Testis (tissue), 3 donors: ENCODE results near the gene HDAC8. TPM values are rescaled to one million over a fixed set of nuclear protein-coding genes. Genes with fewer than 3 reads are reported as not detected.

Experiments
- DNase-seq: peaks from one replicate; pipeline ENCODE4 v3.0.0-alpha.2; 2019
- H3K27ac ChIP-seq, 2 donors: fragments of 200-600 bp; sonication (generic); one replicate each; pipeline ENCODE4 v1.5.1; 2019
- H3K27me3 ChIP-seq: fragments of 200-600 bp; sonication (generic); one replicate; pipeline ENCODE4 v1.5.1; 2019
- H3K36me3 ChIP-seq: fragments of 200-600 bp; sonication (generic); one replicate; pipeline ENCODE4 v1.5.1; 2017; ENCODE audit warnings: low read depth; ENCODE audit errors: missing control alignments
- H3K4me1 ChIP-seq: fragments of 200-600 bp; sonication (generic); one replicate; pipeline ENCODE4 v1.5.1; 2019
- H3K4me3 ChIP-seq, 2 donors: fragments of 200-600 bp; sonication (generic); one replicate each; pipeline ENCODE4 v1.5.1; 2017 to 2019
- H3K9me3 ChIP-seq: fragments of 200-600 bp; sonication (generic); one replicate; pipeline ENCODE4 v1.5.1; 2017
- POLR2A ChIP-seq: fragments of 450-650 bp; IDR thresholded peaks from one replicate; pipeline ENCODE4 v1.6.1; 2017; ENCODE audit warnings: antibody characterized with exemption, mild to moderate bottlenecking, moderate library complexity
- WGBS, 2 donors: methylation state at CpG; one replicate each; pipeline ENCODE4 v1.1.5; 2018; 5-methylcytosine and 5-hydroxymethylcytosine counted together
- intact Hi-C: fragments of 100-400 bp; cut with DNase I; formaldehyde crosslinking; loops from one replicate; pipeline ENCODE4 v1.15.1; 2023; ENCODE audit warnings: low total_unique reads
- polyA plus RNA-seq: library from polyadenylated mRNA; stranded (reverse); fragments of 350-450 nt; fragmentation: Illumina TruSeq; extraction: RNeasy Lipid Tissue Mini Kit (QIAGEN cat#74804); gene quantifications from one replicate; pipeline ENCODE4 v1.2.3, GENCODE V29; 2014; ENCODE audit warnings: low read depth, low replicate concordance; ENCODE audit not compliant: insufficient read depth
- total RNA-seq, 2 donors: library from RNA; depleted of rRNA; stranded (reverse); fragments of >200 nt; gene quantifications; one replicate each; pipeline ENCODE4 v1.2.3, GENCODE V29; 2016
- TF ChIP-seq, protein P1 (sequence below), 3 experiments: fragments of 450-650 bp in 2 of 3; fragments of 200-600 bp in 1 of 3; sonication (generic) in 1 of 3; IDR thresholded peaks; one replicate each; pipeline ENCODE4 v1.5.1; 2016 to 2019; ENCODE audit warnings: antibody characterized with exemption in 3 of 3, mild to moderate bottlenecking in 2 of 3, moderate library complexity in 1 of 3

Gene HDAC8
- total and polyA plus RNA-seq, 3 donors from 2014 or later = 8.3 to 30.3 (median 25.2) TPM

DNA sequence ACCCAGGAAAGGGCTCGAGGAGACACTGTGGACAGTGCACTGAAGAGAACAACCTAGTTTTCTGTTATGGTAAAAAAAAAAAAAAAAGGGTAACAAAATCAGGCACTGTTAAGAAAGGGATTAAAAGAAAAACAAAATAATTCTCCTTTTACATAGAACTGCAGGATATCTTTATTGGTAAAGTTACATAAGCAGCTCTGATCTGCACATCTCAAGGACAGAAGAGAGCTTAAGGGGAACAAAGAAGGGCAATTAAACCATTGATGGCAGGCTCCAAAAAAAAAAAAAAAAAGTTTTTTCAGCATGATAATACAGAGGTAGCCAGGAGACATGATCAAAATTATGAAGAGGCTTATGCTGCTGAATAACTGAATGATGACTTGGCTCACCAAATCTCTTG lies 85.0 kb downstream of the HDAC8 start:
- TF ChIP-seq, protein P1, sequence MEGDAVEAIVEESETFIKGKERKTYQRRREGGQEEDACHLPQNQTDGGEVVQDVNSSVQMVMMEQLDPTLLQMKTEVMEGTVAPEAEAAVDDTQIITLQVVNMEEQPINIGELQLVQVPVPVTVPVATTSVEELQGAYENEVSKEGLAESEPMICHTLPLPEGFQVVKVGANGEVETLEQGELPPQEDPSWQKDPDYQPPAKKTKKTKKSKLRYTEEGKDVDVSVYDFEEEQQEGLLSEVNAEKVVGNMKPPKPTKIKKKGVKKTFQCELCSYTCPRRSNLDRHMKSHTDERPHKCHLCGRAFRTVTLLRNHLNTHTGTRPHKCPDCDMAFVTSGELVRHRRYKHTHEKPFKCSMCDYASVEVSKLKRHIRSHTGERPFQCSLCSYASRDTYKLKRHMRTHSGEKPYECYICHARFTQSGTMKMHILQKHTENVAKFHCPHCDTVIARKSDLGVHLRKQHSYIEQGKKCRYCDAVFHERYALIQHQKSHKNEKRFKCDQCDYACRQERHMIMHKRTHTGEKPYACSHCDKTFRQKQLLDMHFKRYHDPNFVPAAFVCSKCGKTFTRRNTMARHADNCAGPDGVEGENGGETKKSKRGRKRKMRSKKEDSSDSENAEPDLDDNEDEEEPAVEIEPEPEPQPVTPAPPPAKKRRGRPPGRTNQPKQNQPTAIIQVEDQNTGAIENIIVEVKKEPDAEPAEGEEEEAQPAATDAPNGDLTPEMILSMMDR (IDR thresholded peaks at IDR 0.05) = no peak
- no peak for TF ChIP-seq POLR2A
- H3K4me1 ChIP-seq = no peaks in the 10 kb centered on the region
- H3K27me3 ChIP-seq = no peaks in the 10 kb centered on the region
- intact Hi-C loops = no loop called here
- no peak for DNase-seq
- no peaks in the 10 kb centered on the region for H3K9me3 ChIP-seq
- H3K4me3 ChIP-seq = no peak overlapping the region
- no peak overlapping the region for H3K27ac ChIP-seq
- 36 to 58% methylated on average over 1 of the region's 1 CpG for WGBS, 2 donors
- H3K36me3 ChIP-seq = no peaks in the 10 kb centered on the region

DNA sequence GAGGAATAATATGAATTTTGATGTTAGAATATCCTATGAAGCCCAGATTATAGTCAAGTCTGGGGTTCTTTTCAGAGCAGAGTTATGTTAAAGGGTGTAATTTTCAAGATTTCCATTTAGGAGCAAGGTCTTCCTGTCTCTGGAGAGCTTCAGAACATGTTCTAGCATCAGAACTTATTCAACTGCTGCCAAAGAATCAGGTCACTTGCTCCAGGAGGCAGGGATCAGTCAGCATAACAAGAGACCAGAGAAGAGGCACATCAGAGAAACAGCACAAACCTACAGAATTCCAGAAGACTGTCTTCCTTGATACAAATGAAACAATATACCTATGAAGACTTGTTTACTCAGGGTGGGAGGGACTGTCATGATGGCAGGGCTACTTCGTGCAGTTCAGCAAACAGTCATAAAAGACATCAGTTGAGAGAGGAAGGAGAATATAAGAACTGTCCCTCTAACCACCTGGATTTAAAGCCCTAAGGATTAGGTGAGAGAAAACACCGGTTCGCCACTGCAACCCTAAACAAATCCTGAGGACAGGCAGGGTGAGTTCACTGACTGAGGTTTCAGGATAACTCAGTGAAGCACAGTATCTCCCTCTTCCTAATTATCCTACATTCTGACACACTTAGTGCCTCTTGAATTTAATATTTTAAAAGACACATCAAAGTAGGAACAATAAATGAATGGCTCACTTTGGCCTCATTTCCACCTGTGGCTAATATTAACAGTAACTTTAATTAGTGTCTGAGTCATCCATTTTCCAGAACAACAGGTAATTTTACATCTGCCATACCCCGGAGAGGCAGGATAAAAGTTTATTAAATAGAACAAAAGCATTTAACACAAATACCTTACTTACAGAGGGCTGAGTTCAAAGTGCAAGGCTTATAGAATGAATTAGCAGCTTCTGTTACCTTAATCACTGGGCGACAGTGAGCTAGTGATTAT lies 93.0 kb downstream of the HDAC8 start:
- intact Hi-C loops = no loop called here
- Histone ChIP-seq H3K4me1 (no peaks in the 10 kb centered on the region), H3K27me3 (no peaks in the 10 kb centered on the region), H3K27ac (no peak overlapping the region), H3K4me3 (no peak overlapping the region), H3K36me3 (no peaks in the 10 kb centered on the region), H3K9me3 (no peaks in the 10 kb centered on the region)
- DNase-seq = no peak
- 66 to 83% methylated on average over 5 of the region's 5 CpGs for WGBS, 2 donors
- TF ChIP-seq, protein P1 (IDR thresholded peaks at IDR 0.05) = no peak
- no peak for TF ChIP-seq POLR2A

DNA sequence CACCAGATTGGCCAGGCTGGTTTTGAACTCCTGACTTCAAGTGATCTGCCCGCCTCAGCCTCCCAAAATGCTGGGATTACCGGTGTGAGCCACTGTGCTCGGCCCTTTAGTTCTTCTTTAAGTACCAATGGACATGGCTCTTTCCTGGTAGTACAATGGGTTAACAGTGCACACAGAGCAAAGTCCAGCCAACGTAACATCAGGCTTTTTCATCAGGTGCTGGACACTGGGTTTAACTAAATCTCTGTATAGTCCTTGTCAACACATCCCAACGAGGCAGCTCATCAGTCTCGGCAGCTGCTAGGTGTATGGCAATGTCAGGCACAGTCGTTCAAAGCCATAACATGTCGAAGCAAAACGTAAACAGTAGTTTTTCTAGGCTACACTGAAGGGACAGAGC lies 93.8 kb downstream of the HDAC8 start:
- DNase-seq = no peak
- Histone ChIP-seq H3K9me3 (no peaks in the 10 kb centered on the region), H3K27ac (no peak overlapping the region), H3K4me1 (no peaks in the 10 kb centered on the region), H3K36me3 (no peaks in the 10 kb centered on the region), H3K4me3 (no peak overlapping the region), H3K27me3 (no peaks in the 10 kb centered on the region)
- intact Hi-C loops = no loop called here
- 80 to 91% methylated on average over 8 to 9 of the region's 9 CpGs for WGBS, 2 donors
- TF ChIP-seq, protein P1 (IDR thresholded peaks at IDR 0.05) = no peak
- no peak for TF ChIP-seq POLR2A

- WGBS, 2 donors = 73 to 81% methylated on average over 8 of the region's 8 CpGs
- H3K4me3 ChIP-seq = no peak overlapping the region
- no peaks in the 10 kb centered on the region for H3K27me3 ChIP-seq
- H3K36me3 ChIP-seq = no peaks in the 10 kb centered on the region
- intact Hi-C loops = no loop called here
- no peaks in the 10 kb centered on the region for H3K9me3 ChIP-seq
- no peak for DNase-seq
- H3K27ac ChIP-seq = no peak overlapping the region
- H3K4me1 ChIP-seq = no peaks in the 10 kb centered on the region
- no peak for TF ChIP-seq POLR2A
- TF ChIP-seq, protein P1 (IDR thresholded peaks at IDR 0.05) = no peak
Measured at GRCh38 chrX:72478351-72478750, 94.3 kb downstream of the HDAC8 start.
